Mesendoderm (in vitro differentiated cells): Measurements from ENCODE around the gene RRP12. TPM values are rescaled to one million over a fixed set of nuclear protein-coding genes. Genes with fewer than 3 reads are reported as not detected.

Source experiments
- DNase-seq: peaks from one replicate; pipeline ENCODE4 v3.0.0; 2013
- H2AK5ac ChIP-seq: 2 replicates; pipeline ENCODE4 v1.6.1; 2013; ENCODE audit warnings: low read length, inconsistent platforms
- H2BK120ac ChIP-seq: 2 replicates; pipeline ENCODE4 v1.6.1; 2013; ENCODE audit warnings: low read depth, mild to moderate bottlenecking, low read length, moderate library complexity, mixed read lengths
- H2BK15ac ChIP-seq: replicated peaks from 2 replicates; pipeline ENCODE4 v1.6.1; 2013; ENCODE audit warnings: low read depth, mild to moderate bottlenecking, moderate library complexity
- H2BK5ac ChIP-seq: 2 replicates; pipeline ENCODE4 v1.6.1; 2013; ENCODE audit warnings: low read length, inconsistent platforms
- H3K18ac ChIP-seq: 2 replicates; pipeline ENCODE4 v1.6.1; 2013; ENCODE audit warnings: mild to moderate bottlenecking, low read length, mixed read lengths
- H3K23ac ChIP-seq: one replicate; pipeline ENCODE4 v1.6.1; 2013; ENCODE audit warnings: low read length
- H3K27ac ChIP-seq: 2 replicates; pipeline ENCODE4 v1.5.1; 2013; ENCODE audit warnings: low read depth, mild to moderate bottlenecking, inconsistent platforms, low read length, moderate library complexity
- H3K27me3 ChIP-seq: 2 replicates; pipeline ENCODE4 v1.6.1; 2013; ENCODE audit warnings: low read length, control low read depth, mild to moderate bottlenecking, inconsistent platforms; ENCODE audit not compliant: insufficient read depth, poor library complexity
- H3K36me3 ChIP-seq: 2 replicates; pipeline ENCODE4 v1.6.1; 2013; ENCODE audit warnings: low read length, inconsistent platforms; ENCODE audit not compliant: control insufficient read depth, insufficient read depth
- H3K4ac ChIP-seq: one replicate; pipeline ENCODE4 v1.6.1; 2013; ENCODE audit warnings: low read depth, mild to moderate bottlenecking, low read length, moderate library complexity
- H3K4me1 ChIP-seq: 2 replicates; pipeline ENCODE4 v1.6.1; 2013; ENCODE audit warnings: low read depth, low read length, inconsistent platforms; ENCODE audit not compliant: control insufficient read depth
- H3K4me2 ChIP-seq: 2 replicates; pipeline ENCODE4 v1.6.1; 2013; ENCODE audit warnings: low read length
- H3K4me3 ChIP-seq: 2 replicates; pipeline ENCODE4 v1.5.1; 2013; ENCODE audit warnings: mild to moderate bottlenecking, low read length
- H3K56ac ChIP-seq: one replicate; pipeline ENCODE4 v1.6.1; 2013; ENCODE audit warnings: low read length
- H3K79me1 ChIP-seq: 2 replicates; pipeline ENCODE4 v1.6.1; 2013; ENCODE audit warnings: low read length, inconsistent platforms
- H3K79me2 ChIP-seq: 2 replicates; pipeline ENCODE4 v1.6.1; 2013; ENCODE audit warnings: mild to moderate bottlenecking, low read length; ENCODE audit not compliant: control insufficient read depth, insufficient read depth
- H3K9ac ChIP-seq: 2 replicates; pipeline ENCODE4 v1.6.1; 2013; ENCODE audit warnings: low read length, inconsistent platforms
- H4K5ac ChIP-seq: one replicate; pipeline ENCODE4 v1.6.1; 2013; ENCODE audit warnings: low read length
- H4K8ac ChIP-seq: one replicate; pipeline ENCODE4 v1.6.1; 2013; ENCODE audit warnings: low read depth, mild to moderate bottlenecking, control low read depth, low read length, moderate library complexity
- WGBS: extraction: QIAGEN DNeasy Blood & Tissue Kit; methylation state at CpG from one replicate; pipeline ENCODE4 v1.1.7; 2013; ENCODE audit warnings: low lambda C conversion rate, missing lambda C conversion rate; ENCODE audit not compliant: insufficient coverage; ENCODE audit errors: extremely low coverage; 5-methylcytosine and 5-hydroxymethylcytosine counted together
- small RNA-seq: library from polyadenylated mRNA; stranded (forward); fragments of <200 nt; extraction: miRNeasy Mini kit (QIAGEN cat#:217004); gene quantifications from one replicate; pipeline ENCODE3, GENCODE V24; 2013; ENCODE audit not compliant: insufficient read depth

RRP12 gene

GRCh38 chr10:97307441-97307840, 93.7 kb downstream of the RRP12 start:
- no peak overlapping the region for H3K18ac ChIP-seq
- H3K4me2 ChIP-seq = no peak overlapping the region
- no peak overlapping the region for H3K4me3 ChIP-seq
- H3K36me3 ChIP-seq = no peaks in the 10 kb centered on the region
- H3K56ac ChIP-seq = no peak overlapping the region
- H3K4ac ChIP-seq = no peak overlapping the region
- no peak overlapping the region for H3K23ac ChIP-seq
- H4K8ac ChIP-seq = no peak overlapping the region
- H3K4me1 ChIP-seq = no peaks in the 10 kb centered on the region
- DNase-seq = no peak
- no peaks in the 10 kb centered on the region for H3K79me1 ChIP-seq
- no CpG with 5 or more reads among the region's 1 CpG for WGBS
- H2BK15ac ChIP-seq = no peak overlapping the region
- no peak overlapping the region for H4K5ac ChIP-seq
- H3K79me2 ChIP-seq = no peaks in the 10 kb centered on the region
- no peak overlapping the region for H3K9ac ChIP-seq
- no peak overlapping the region for H2AK5ac ChIP-seq
- H3K27ac ChIP-seq = no peak overlapping the region
- H3K27me3 ChIP-seq = no peaks in the 10 kb centered on the region
- H2BK120ac ChIP-seq = no peak overlapping the region
- H2BK5ac ChIP-seq = no peak overlapping the region

Small RNAs within 50 kb of the gene (small RNA-seq; reads per million reads assigned to genes)
- not detected for gene RF00019
